PC-9 (cell line): ENCODE results near the gene MUSK. TPM values are rescaled to one million over a fixed set of nuclear protein-coding genes. Genes with fewer than 3 reads are reported as not detected.

Experiments used
- BruUV-seq: library from RNA; stranded (reverse); fragments of 400-500 nt; replicated peaks from 2 replicates; lab custom pipeline; 2021; lab: Mats Ljungman, UMichigan
- CTCF ChIA-PET: fragments of 300-600 bp; sonication (Branson Sonifier 250); formaldehyde crosslinking; loops from one replicate; lab custom pipeline; 2022; ENCODE audit warnings: antibody characterized with exemption; lab: Charles Lee
- POLR2A ChIA-PET: fragments of 300-600 bp; sonication (Branson Sonifier 250); formaldehyde crosslinking; loops from one replicate; lab custom pipeline; 2022; ENCODE audit warnings: antibody characterized with exemption; ENCODE audit not compliant: unreplicated experiment; lab: Charles Lee
- DNase-seq, 2 experiments: peaks; one replicate each; pipeline versions ENCODE4 v3.0.0 to v3.0.0-alpha.2; 2015 to 2022; ENCODE audit warnings: mixed read lengths in 1 of 2
- H2AFZ ChIP-seq: fragments of 200-600 bp; sonication (generic); 2 replicates; pipeline ENCODE4 v1.8.1; 2017; ENCODE audit warnings: antibody characterized with exemption
- H3F3A ChIP-seq: fragments of 200-600 bp; sonication (generic); 2 replicates; pipeline ENCODE4 v1.8.1; 2017; ENCODE audit warnings: antibody characterized with exemption, mild to moderate bottlenecking, low read depth; ENCODE audit not compliant: insufficient read depth
- H3K27ac ChIP-seq: fragments of 200-600 bp; sonication (generic); 2 replicates; pipeline ENCODE4 v1.6.1; 2016; ENCODE audit warnings: mixed run types
- H3K27me3 ChIP-seq: fragments of 200-600 bp; sonication (generic); 2 replicates; pipeline ENCODE4 v1.6.1; 2016; ENCODE audit warnings: low read depth, mixed run types; ENCODE audit not compliant: insufficient read depth
- H3K36me3 ChIP-seq: fragments of 200-600 bp; sonication (generic); 2 replicates; pipeline ENCODE4 v1.6.1; 2016; ENCODE audit warnings: low read depth, mixed run types
- H3K4me1 ChIP-seq: fragments of 200-600 bp; sonication (generic); replicated peaks from 2 replicates; pipeline ENCODE4 v1.6.1; 2016; ENCODE audit warnings: mixed run types; ENCODE audit not compliant: insufficient read depth
- H3K4me2 ChIP-seq: fragments of 200-600 bp; sonication (generic); 2 replicates; pipeline ENCODE4 v1.6.1; 2017; ENCODE audit warnings: mixed run types
- H3K4me3 ChIP-seq: fragments of 200-600 bp; sonication (generic); 2 replicates; pipeline ENCODE4 v1.6.1; 2016; ENCODE audit warnings: mixed run types
- H3K79me2 ChIP-seq: fragments of 200-600 bp; sonication (generic); 2 replicates; pipeline ENCODE4 v1.6.1; 2017; ENCODE audit warnings: low read depth, mixed run types
- H3K9me2 ChIP-seq: fragments of 200-600 bp; sonication (generic); 2 replicates; pipeline ENCODE4 v1.8.1; 2017; ENCODE audit warnings: mild to moderate bottlenecking; ENCODE audit not compliant: insufficient read depth
- H3K9me3 ChIP-seq: fragments of 200-600 bp; sonication (generic); 2 replicates; pipeline ENCODE4 v1.8.1; 2016; ENCODE audit warnings: low read depth; ENCODE audit not compliant: insufficient read depth
- H4K20me1 ChIP-seq: fragments of 200-600 bp; sonication (generic); 2 replicates; pipeline ENCODE4 v1.8.1; 2017; ENCODE audit not compliant: insufficient read depth
- CTCF ChIP-seq: fragments of 200-600 bp; sonication (generic); conservative IDR thresholded peaks from 2 replicates; pipeline ENCODE4 v1.6.1; 2017; ENCODE audit warnings: mixed run types, antibody characterized with exemption, mild to moderate bottlenecking, moderate library complexity
- EZH2 ChIP-seq: fragments of 200-600 bp; sonication (generic); IDR thresholded peaks from 2 replicates; pipeline ENCODE4 v1.8.0; 2017; ENCODE audit warnings: antibody characterized with exemption, low read depth
- intact Hi-C: fragments of 100-400 bp; cut with micrococcal nuclease; formaldehyde crosslinking; loops from one replicate; pipeline ENCODE4 v1.10.0; 2022; ENCODE audit not compliant: unreplicated experiment
- total RNA-seq: library from RNA; stranded (reverse); gene quantifications from 2 replicates; pipeline ENCODE4 v1.2.3, GENCODE V29; 2021

Gene MUSK
- total RNA-seq, 1 experiment from 2014 or later, result not detected

- no peak overlapping the region for H3K4me2 ChIP-seq
- no TSS peak for BruUV-seq
Observed at GRCh38 chr9:110738982-110739381, 70.4 kb downstream of the MUSK start.

GRCh38 chr9:110742741-110743371 is 74.3 kb downstream of the MUSK start:
- Histone ChIP-seq H3K9me2 (no peaks in the 10 kb centered on the region), H3K4me3 (no peak overlapping the region), H4K20me1 (no peaks in the 10 kb centered on the region), H3K4me1 (peaks cover 48% of the 10 kb centered on the region), H3K27ac (peak overlapping the region; percentile 87), H3K79me2 (no peaks in the 10 kb centered on the region), H3K4me2 (no peak overlapping the region), H3K9me3 (peaks cover 29% of the 10 kb centered on the region), H3K36me3 (0 out of 2 replicates have a peak, but pooled peaks cover 5% of the 10 kb centered on the region), H3F3A (peaks cover 37% of the 10 kb centered on the region), H2AFZ (no peak overlapping the region; the same call in 1 of the 2 replicates), H3K27me3 (no peaks in the 10 kb centered on the region)
- intact Hi-C loops, result loop anchor here (10.0 kb wide), 1 partner anchor 92 kb away; no protein-coding TSS in a partner anchor
- no TSS peak for BruUV-seq
- TF ChIP-seq EZH2 (no peak), CTCF (no peak)
- DNase-seq, result no peak
- ChIA-PET POLR2A (no interaction called here), CTCF (no interaction called here)

More at GRCh38 chr9:110738982-110739381, 70.4 kb downstream of the MUSK start:
- intact Hi-C loops, result no loop called here
- CTCF ChIA-PET, result no interaction called here
- no peak overlapping the region for H2AFZ ChIP-seq
- H3K79me2 ChIP-seq, result no peaks in the 10 kb centered on the region
- peaks cover 14% of the 10 kb centered on the region for H3F3A ChIP-seq
- no peaks in the 10 kb centered on the region for H4K20me1 ChIP-seq
- peaks cover 14% of the 10 kb centered on the region for H3K4me1 ChIP-seq
- POLR2A ChIA-PET, result interaction anchor here (0.6 kb wide), 1 partner anchor 90 kb away, joined by 3 read pairs; no protein-coding TSS in a partner anchor
- TF ChIP-seq EZH2, result no peak
- no peak for TF ChIP-seq CTCF
- H3K36me3 ChIP-seq, result 0 out of 2 replicates have a peak, but pooled peaks cover 5% of the 10 kb centered on the region
- no peak overlapping the region for H3K4me3 ChIP-seq
- H3K9me2 ChIP-seq, result no peaks in the 10 kb centered on the region
- no peaks in the 10 kb centered on the region for H3K27me3 ChIP-seq
- no peak overlapping the region for H3K27ac ChIP-seq
- H3K9me3 ChIP-seq, result peaks cover 34% of the 10 kb centered on the region
- peak in 1 of 2 experiments; percentile 47 for DNase-seq

- Histone ChIP-seq H2AFZ (peak overlapping the region; percentile 18; the same call in 1 of the 2 replicates), H3K4me1 (peaks cover 48% of the 10 kb centered on the region), H3K4me2 (peak overlapping the region; percentile 67), H3K27me3 (no peaks in the 10 kb centered on the region), H3K27ac (peak overlapping the region; percentile 87), H4K20me1 (no peaks in the 10 kb centered on the region), H3F3A (peaks cover 37% of the 10 kb centered on the region), H3K9me2 (no peaks in the 10 kb centered on the region), H3K79me2 (no peaks in the 10 kb centered on the region), H3K36me3 (0 out of 2 replicates have a peak, but pooled peaks cover 5% of the 10 kb centered on the region), H3K9me3 (peaks cover 21% of the 10 kb centered on the region), H3K4me3 (peak overlapping the region; percentile 2; the same call in 1 of the 2 replicates)
- DNase-seq, result peak; percentile 72 to 97
- BruUV-seq, result no TSS peak
- POLR2A ChIA-PET, result interaction anchor here (0.5 to 0.6 kb wide), 3 partner anchors 207 to 499 kb away, joined by 5 to 32 read pairs (median 6); no protein-coding TSS in a partner anchor
- intact Hi-C loops, result loop anchor here (2.0 to 10.0 kb wide), 7 partner anchors 90 to 554 kb away; partner anchors contain the start of genes LPAR1 and TXN
- CTCF ChIA-PET, result no interaction called here
- no peak for TF ChIP-seq EZH2
Observed at GRCh38 chr9:110744715-110745384, 76.3 kb downstream of the MUSK start.
